Small intestine (tissue), 7 donors: ENCODE measurements around the gene HCAR3. TPM values are rescaled to one million over a fixed set of nuclear protein-coding genes. Genes with fewer than 3 reads are reported as not detected.

ENCODE experiments used
- DNase-seq, 2 donors: peaks; one replicate each; pipeline versions ENCODE4 v3.0.0 to v3.0.0-alpha.2; 2013
- FAIRE-seq: peaks from 2 replicates; lab custom pipeline; 2012; peaks lifted over from hg19 to GRCh38; lab: Jason Lieb, UNC
- H3K27ac ChIP-seq, 3 donors: one replicate each; pipeline ENCODE4 v1.5.1; 2013; ENCODE audit warnings: low read length in 2 of 3, mild to moderate bottlenecking in 2 of 3, control low read depth in 1 of 3, inconsistent platforms in 1 of 3, low read depth in 1 of 3, moderate library complexity in 1 of 3
- H3K27me3 ChIP-seq, 3 donors: one replicate each; pipeline ENCODE4 v1.6.1; 2013; ENCODE audit warnings: low read length in 3 of 3, inconsistent platforms in 1 of 3; ENCODE audit not compliant: control insufficient read depth in 3 of 3, insufficient read depth in 3 of 3
- H3K36me3 ChIP-seq, 3 donors: one replicate each; pipeline ENCODE4 v1.6.1; 2013; ENCODE audit warnings: low read length in 3 of 3, inconsistent platforms in 1 of 3, low read depth in 1 of 3, mild to moderate bottlenecking in 1 of 3, moderate library complexity in 1 of 3; ENCODE audit not compliant: control insufficient read depth in 3 of 3, insufficient read depth in 2 of 3
- H3K4me1 ChIP-seq, 3 donors: one replicate each; pipeline ENCODE4 v1.6.1; 2013; ENCODE audit warnings: low read length in 2 of 3, inconsistent platforms in 1 of 3, low read depth in 1 of 3, mild to moderate bottlenecking in 1 of 3, moderate library complexity in 1 of 3; ENCODE audit not compliant: control insufficient read depth in 3 of 3, insufficient read depth in 2 of 3
- H3K4me3 ChIP-seq, 3 donors: one replicate each; pipeline ENCODE4 v1.5.1; 2013; ENCODE audit warnings: low read length in 3 of 3, control low read depth in 1 of 3, inconsistent platforms in 1 of 3, low read depth in 1 of 3, mild to moderate bottlenecking in 1 of 3, moderate library complexity in 1 of 3
- H3K9me3 ChIP-seq, 2 donors: one replicate each; pipeline ENCODE4 v1.6.1; 2013; ENCODE audit warnings: low read depth in 1 of 2, low read length in 1 of 2; ENCODE audit not compliant: control insufficient read depth in 2 of 2, insufficient read depth in 1 of 2
- WGBS, 3 donors: extraction: QIAGEN DNeasy Blood & Tissue Kit; methylation state at CpG; one replicate each; pipeline ENCODE4 v1.1.7; 2013; 5-methylcytosine and 5-hydroxymethylcytosine counted together
- polyA plus RNA-seq, 4 donors: library from polyadenylated mRNA; stranded (reverse) in 3 of 4; unstranded in 1 of 4; fragments of 200-250 nt in 3 of 4; fragments of 120-200 nt in 1 of 4; gene quantifications; one replicate each; pipeline versions ENCODE4 v1.2.1 to v1.2.3, GENCODE V29; 2013
- donor health status: healthy with polysubstance abuse.
- donor health status: control.
- donor health status: control.
- donor health status: Bipolar disorder and iron deficiency.
- donor health status: healthy.

HCAR3 gene
- polyA plus RNA-seq, 4 donors: 0.15 to 0.52 (median 0.27) TPM; not detected in 1

- Histone ChIP-seq H3K27ac (no peak overlapping the region), H3K4me3 (no peak overlapping the region), H3K4me1 (no peaks in the 10 kb centered on the region), H3K27me3 (peaks cover 0 to 2% (median 0%) of the 10 kb centered on the region in 3 donors), H3K36me3 (no peaks in the 10 kb centered on the region), H3K9me3 (no peaks in the 10 kb centered on the region)
- DNase-seq (no peak), FAIRE-seq (no peak)
- 77 to 80% (median 79%) methylated on average over 2 of the region's 2 CpGs for WGBS, 3 donors
These were observed 44.1 kb downstream of the HCAR3 start for GRCh38 chr12:122672515-122672914.

GRCh38 chr12:122669397-122670070, 47.1 kb downstream of the HCAR3 start:
- FAIRE-seq: no peak
- DNase-seq: no peak
- Histone ChIP-seq H3K36me3 (no peaks in the 10 kb centered on the region), H3K9me3 (no peaks in the 10 kb centered on the region), H3K27ac (no peak overlapping the region), H3K4me1 (no peaks in the 10 kb centered on the region), H3K27me3 (peaks cover 0 to 2% (median 0%) of the 10 kb centered on the region in 3 donors), H3K4me3 (no peak overlapping the region)
- WGBS, 3 donors: 61 to 66% (median 63%) methylated on average over 5 of the region's 5 CpGs

- Histone ChIP-seq H3K27me3 (peaks cover 0 to 2% (median 0%) of the 10 kb centered on the region in 3 donors), H3K27ac (no peak overlapping the region), H3K4me1 (no peaks in the 10 kb centered on the region), H3K36me3 (no peaks in the 10 kb centered on the region), H3K4me3 (no peak overlapping the region), H3K9me3 (no peaks in the 10 kb centered on the region)
- FAIRE-seq: no peak
- DNase-seq: no peak
- 76 to 90% (median 88%) methylated on average over 2 of the region's 2 CpGs for WGBS, 3 donors
These were observed 48.3 kb downstream of the HCAR3 start for GRCh38 chr12:122668268-122668667.

- no peaks in the 10 kb centered on the region for H3K36me3 ChIP-seq
- no peak overlapping the region for H3K4me3 ChIP-seq
- FAIRE-seq: no peak
- 86 to 93% (median 86%) methylated on average over 5 of the region's 5 CpGs for WGBS, 3 donors
- no peak overlapping the region for H3K27ac ChIP-seq
- no peaks in the 10 kb centered on the region for H3K4me1 ChIP-seq
- no peaks in the 10 kb centered on the region for H3K9me3 ChIP-seq
- no peaks in the 10 kb centered on the region for H3K27me3 ChIP-seq
- no peak for DNase-seq
These were observed 50.9 kb downstream of the HCAR3 start for GRCh38 chr12:122665759-122666158.

GRCh38 chr12:122665349-122665748, 51.3 kb downstream of the HCAR3 start:
- H3K4me1 ChIP-seq: no peaks in the 10 kb centered on the region
- no peaks in the 10 kb centered on the region for H3K27me3 ChIP-seq
- no peaks in the 10 kb centered on the region for H3K36me3 ChIP-seq
- H3K4me3 ChIP-seq: no peak overlapping the region
- H3K9me3 ChIP-seq: no peaks in the 10 kb centered on the region
- no peak for DNase-seq
- H3K27ac ChIP-seq: no peak overlapping the region
- 83 to 87% (median 86%) methylated on average over 8 of the region's 8 CpGs for WGBS, 3 donors
- FAIRE-seq: no peak

Other genes starting within 250 kb of the HCAR3 start
- 10 to 100 TPM; 14.6 to 30.9 (median 21.0) TPM for gene ZCCHC8, start 215.9 kb downstream of the HCAR3 start, polyA plus RNA-seq
- 100 to 1,000 TPM in 1 of 4 donors, 10 to 100 TPM in 3; 38.1 to 112 (median 42.4) TPM for gene RSRC2, start 189.9 kb downstream of the HCAR3 start, polyA plus RNA-seq
- gene KNTC1, start 189.6 kb downstream of the HCAR3 start, polyA plus RNA-seq: 10 to 100 TPM in 2 of 4 donors, 1 to 10 TPM in 2; 1.9 to 34.1 (median 8.8) TPM
- 1 to 10 TPM in 1 of 4 donors, under 1 TPM in 1, not detected in 2; 0.52 to 1.8 TPM for gene HCAR2, start 13.5 kb downstream of the HCAR3 start, polyA plus RNA-seq
- gene HCAR1, start 14.0 kb upstream of the HCAR3 start, polyA plus RNA-seq: under 1 TPM in 2 of 4 donors, not detected in 2; 0.16 to 0.27 TPM
- gene DENR, start 36.0 kb upstream of the HCAR3 start, polyA plus RNA-seq: 10 to 100 TPM; 23.7 to 56.0 (median 31.7) TPM
- under 1 TPM in 3 of 4 donors, not detected in 1; 0.13 to 0.35 (median 0.27) TPM for gene CCDC62, start 57.8 kb upstream of the HCAR3 start, polyA plus RNA-seq
- gene HIP1R, start 118.6 kb upstream of the HCAR3 start, polyA plus RNA-seq: 100 to 1,000 TPM in 2 of 4 donors, 10 to 100 TPM in 2; 37.6 to 284 (median 98.8) TPM
- 10 to 100 TPM; 22.8 to 31.4 (median 25.1) TPM for gene VPS37B, start 179.3 kb upstream of the HCAR3 start, polyA plus RNA-seq
- gene ABCB9, start 249.7 kb upstream of the HCAR3 start, polyA plus RNA-seq: 1 to 10 TPM; 2.5 to 6.6 (median 4.7) TPM